Type B pancreatic cell (in vitro differentiated cells): ENCODE measurements around the gene UHRF1. TPM values are rescaled to one million over a fixed set of nuclear protein-coding genes. Genes with fewer than 3 reads are reported as not detected.
"Not testable (repeated sequence)": the region's sequence is repeated elsewhere in the genome, so short reads cannot be mapped to it uniquely, and the experiment has no call there.

Source experiments
- DNase-seq: peaks from one replicate; pipeline ENCODE4 v3.0.0; 2021; ENCODE audit warnings: mixed read lengths; ENCODE audit not compliant: unreplicated experiment; ENCODE audit errors: extremely low spot score
- H3K27ac Mint-ChIP-seq: 2 replicates; pipeline ENCODE4 v1.8.0; 2021; ENCODE audit warnings: mild to moderate bottlenecking, mixed read lengths
- H3K27me3 Mint-ChIP-seq: 2 replicates; pipeline ENCODE4 v1.8.0; 2021; ENCODE audit warnings: mixed read lengths
- H3K36me3 Mint-ChIP-seq: 2 replicates; pipeline ENCODE4 v1.8.0; 2021; ENCODE audit warnings: mixed read lengths
- H3K4me1 Mint-ChIP-seq: one replicate; pipeline ENCODE4 v1.8.0; 2021; ENCODE audit warnings: mixed read lengths; ENCODE audit not compliant: unreplicated experiment
- H3K4me3 Mint-ChIP-seq: 2 replicates; pipeline ENCODE4 v1.8.0; 2021; ENCODE audit warnings: mild to moderate bottlenecking, mixed read lengths
- H3K9me3 Mint-ChIP-seq: 2 replicates; pipeline ENCODE4 v1.8.0; 2021; ENCODE audit warnings: mixed read lengths
- total RNA-seq: library from RNA; stranded (reverse); gene quantifications from 2 replicates; pipeline ENCODE4 v1.2.1, GENCODE V29; 2021; ENCODE audit warnings: low replicate concordance
- TF ChIP-seq, protein P1 (sequence below): fragments of 200-600 bp; sonication (generic); conservative IDR thresholded peaks from 2 replicates; pipeline ENCODE4 v1.5.0; 2021; ENCODE audit warnings: antibody characterized with exemption, mild to moderate bottlenecking

UHRF1 gene
- total RNA-seq, 1 donor from 2014 or later, result 79.1 TPM

DNA sequence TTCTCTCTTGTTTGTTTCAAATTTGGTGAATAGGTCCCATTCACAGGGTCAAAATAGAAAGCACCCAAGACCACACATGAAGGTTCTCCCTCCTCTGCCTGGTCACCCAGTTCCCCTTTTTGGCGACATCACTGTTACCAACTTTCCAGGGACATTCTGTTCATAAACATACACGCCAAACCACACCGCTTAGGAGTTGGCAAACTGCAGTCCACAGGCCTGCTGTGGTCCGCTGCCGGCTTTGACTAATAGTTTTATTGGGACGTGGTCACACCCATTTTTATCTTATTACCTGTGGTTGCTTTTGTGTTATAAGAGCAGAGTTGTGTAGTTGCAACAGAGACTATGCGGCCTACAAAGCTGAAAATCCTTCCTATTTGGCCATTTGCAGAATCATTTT is 24.2 kb downstream of the UHRF1 start:
- H3K9me3 Mint-ChIP-seq, result no peaks in the 10 kb centered on the region
- H3K4me3 Mint-ChIP-seq, result no peak overlapping the region
- no peaks in the 10 kb centered on the region for H3K4me1 Mint-ChIP-seq
- H3K27me3 Mint-ChIP-seq, result no peaks in the 10 kb centered on the region
- TF ChIP-seq, protein P1, sequence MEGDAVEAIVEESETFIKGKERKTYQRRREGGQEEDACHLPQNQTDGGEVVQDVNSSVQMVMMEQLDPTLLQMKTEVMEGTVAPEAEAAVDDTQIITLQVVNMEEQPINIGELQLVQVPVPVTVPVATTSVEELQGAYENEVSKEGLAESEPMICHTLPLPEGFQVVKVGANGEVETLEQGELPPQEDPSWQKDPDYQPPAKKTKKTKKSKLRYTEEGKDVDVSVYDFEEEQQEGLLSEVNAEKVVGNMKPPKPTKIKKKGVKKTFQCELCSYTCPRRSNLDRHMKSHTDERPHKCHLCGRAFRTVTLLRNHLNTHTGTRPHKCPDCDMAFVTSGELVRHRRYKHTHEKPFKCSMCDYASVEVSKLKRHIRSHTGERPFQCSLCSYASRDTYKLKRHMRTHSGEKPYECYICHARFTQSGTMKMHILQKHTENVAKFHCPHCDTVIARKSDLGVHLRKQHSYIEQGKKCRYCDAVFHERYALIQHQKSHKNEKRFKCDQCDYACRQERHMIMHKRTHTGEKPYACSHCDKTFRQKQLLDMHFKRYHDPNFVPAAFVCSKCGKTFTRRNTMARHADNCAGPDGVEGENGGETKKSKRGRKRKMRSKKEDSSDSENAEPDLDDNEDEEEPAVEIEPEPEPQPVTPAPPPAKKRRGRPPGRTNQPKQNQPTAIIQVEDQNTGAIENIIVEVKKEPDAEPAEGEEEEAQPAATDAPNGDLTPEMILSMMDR, result no peak
- H3K36me3 Mint-ChIP-seq, result peaks cover 13% of the 10 kb centered on the region
- no peak overlapping the region for H3K27ac Mint-ChIP-seq
- DNase-seq, result no peak

GRCh38 chr19:4935444-4935843 is 26.1 kb downstream of the UHRF1 start:
- TF ChIP-seq, protein P1, result no peak
- H3K9me3 Mint-ChIP-seq, result no peaks in the 10 kb centered on the region
- no peak overlapping the region for H3K27ac Mint-ChIP-seq
- H3K27me3 Mint-ChIP-seq, result no peaks in the 10 kb centered on the region
- DNase-seq, result no peak
- H3K4me1 Mint-ChIP-seq, result no peaks in the 10 kb centered on the region
- no peak overlapping the region for H3K4me3 Mint-ChIP-seq
- peaks cover 13% of the 10 kb centered on the region for H3K36me3 Mint-ChIP-seq

DNA sequence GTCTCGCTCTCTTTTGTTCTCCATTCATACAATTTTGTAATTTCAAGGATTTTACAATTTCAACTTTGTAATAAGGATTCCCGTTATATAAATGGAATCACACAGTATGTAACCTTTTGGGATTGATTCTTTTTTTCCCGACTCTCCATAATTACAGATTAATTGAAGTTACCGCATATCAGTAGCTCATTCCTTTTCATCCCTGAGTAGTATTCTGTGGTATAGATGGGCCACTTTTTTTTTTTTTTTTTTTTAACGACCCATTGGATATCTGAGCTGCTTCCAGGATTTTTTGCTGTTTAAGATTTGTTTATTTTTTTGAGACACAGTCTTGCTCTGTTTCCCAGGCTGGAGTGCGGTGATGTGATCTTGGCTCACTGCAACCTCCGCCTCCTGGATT is 27.8 kb downstream of the UHRF1 start:
- peaks cover 10% of the 10 kb centered on the region for H3K36me3 Mint-ChIP-seq
- TF ChIP-seq, protein P1, result no peak
- no peaks in the 10 kb centered on the region for H3K27me3 Mint-ChIP-seq
- DNase-seq, result no peak
- no peak overlapping the region for H3K4me3 Mint-ChIP-seq
- H3K4me1 Mint-ChIP-seq, result no peaks in the 10 kb centered on the region
- no peaks in the 10 kb centered on the region for H3K9me3 Mint-ChIP-seq
- no peak overlapping the region for H3K27ac Mint-ChIP-seq

DNA sequence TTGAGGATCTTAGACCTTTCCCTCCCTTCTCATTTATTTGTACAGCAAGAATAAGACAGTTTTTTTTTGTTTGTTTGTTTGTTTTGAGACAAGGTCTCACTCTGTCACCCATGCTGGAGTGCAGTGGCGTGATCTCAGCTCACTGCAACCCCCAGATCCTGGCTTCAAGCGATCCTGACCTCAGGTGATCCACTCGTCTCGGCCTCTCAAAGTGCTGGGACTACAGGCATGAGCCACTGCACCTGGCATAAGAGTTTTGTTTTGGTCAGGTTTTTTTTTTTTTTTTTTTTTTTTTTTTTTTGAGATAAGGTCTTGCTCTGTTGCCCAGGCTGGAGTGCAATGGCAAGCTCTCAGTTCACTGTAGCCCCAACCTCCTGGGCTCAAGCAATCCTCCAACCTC is 29.2 kb downstream of the UHRF1 start:
- H3K36me3 Mint-ChIP-seq, H3K27me3 Mint-ChIP-seq, DNase-seq, H3K4me3 Mint-ChIP-seq, H3K27ac Mint-ChIP-seq, H3K9me3 Mint-ChIP-seq, H3K4me1 Mint-ChIP-seq: not testable (repeated sequence)

DNA sequence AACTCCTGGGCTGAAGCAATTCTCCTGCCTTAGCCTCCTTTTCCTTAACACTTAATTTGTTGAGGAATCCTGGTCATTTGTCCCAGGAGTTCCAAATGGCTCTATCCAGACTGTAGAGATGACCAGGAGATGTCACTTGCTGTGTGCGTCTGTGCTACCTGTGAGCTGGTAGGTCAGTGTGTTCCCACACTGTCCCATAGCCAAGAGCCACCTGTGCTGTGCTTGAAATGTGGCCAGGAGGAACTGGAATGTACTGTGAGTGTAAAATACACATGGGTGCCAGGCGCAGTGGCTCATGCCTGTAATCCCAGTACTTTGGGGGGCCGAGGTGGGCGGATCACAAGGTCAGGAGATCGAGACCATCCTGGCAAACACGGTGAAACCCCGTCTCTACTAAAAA is 30.2 kb downstream of the UHRF1 start:
- DNase-seq, result no peak
- TF ChIP-seq, protein P1, result no peak
- Mint-ChIP-seq H3K36me3 (peaks cover 3% of the 10 kb centered on the region), H3K9me3 (no peaks in the 10 kb centered on the region), H3K27ac (no peak overlapping the region), H3K4me1 (no peaks in the 10 kb centered on the region), H3K4me3 (no peak overlapping the region), H3K27me3 (no peaks in the 10 kb centered on the region)

GRCh38 chr19:4941638-4942169 is 32.4 kb downstream of the UHRF1 start:
- H3K36me3 Mint-ChIP-seq, H3K9me3 Mint-ChIP-seq, DNase-seq, H3K27ac Mint-ChIP-seq, H3K4me3 Mint-ChIP-seq, H3K27me3 Mint-ChIP-seq, H3K4me1 Mint-ChIP-seq: not testable (repeated sequence)

DNA sequence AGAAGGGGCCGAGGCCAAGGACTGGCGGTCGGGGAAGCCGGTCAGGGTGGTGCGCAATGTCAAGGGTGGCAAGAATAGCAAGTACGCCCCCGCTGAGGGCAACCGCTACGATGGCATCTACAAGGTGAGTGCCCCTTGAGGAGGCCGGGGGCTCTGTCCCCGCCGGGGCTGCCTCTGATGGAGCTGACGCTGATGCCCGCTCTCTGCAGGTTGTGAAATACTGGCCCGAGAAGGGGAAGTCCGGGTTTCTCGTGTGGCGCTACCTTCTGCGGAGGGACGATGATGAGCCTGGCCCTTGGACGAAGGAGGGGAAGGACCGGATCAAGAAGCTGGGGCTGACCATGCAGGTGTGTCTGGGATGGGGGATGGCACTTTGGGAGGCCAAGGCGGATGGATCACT is 41.3 kb downstream of the UHRF1 start:
- H3K36me3 Mint-ChIP-seq, H3K9me3 Mint-ChIP-seq, H3K4me1 Mint-ChIP-seq, H3K27ac Mint-ChIP-seq, H3K27me3 Mint-ChIP-seq, DNase-seq, H3K4me3 Mint-ChIP-seq: not testable (repeated sequence)
